ENCODE data around the gene HNRNPR. TPM values are rescaled to one million over a fixed set of nuclear protein-coding genes. Genes with fewer than 3 reads are reported as not detected.

Gene HNRNPR
- total and polyA plus RNA-seq, 2 donors (not counting 1 experiment from before 2014, with no cell fraction given), result 52.2 to 132 TPM

Other genes starting within 250 kb of the HNRNPR start
- 12.8 and 12.9 TPM in 2 replicates for gene LUZP1, start 175.4 kb downstream of the HNRNPR start, total RNA-seq
- 2.0 and 2.9 TPM in 2 replicates for gene LUZP1, start 175.4 kb downstream of the HNRNPR start, polyA plus RNA-seq
- not detected in 2 replicates for gene HTR1D, start 126.8 kb downstream of the HNRNPR start, total RNA-seq
- gene HTR1D, start 126.8 kb downstream of the HNRNPR start, polyA plus RNA-seq, result not detected in 2 replicates
- 9.4 and 10.1 TPM in 2 replicates for gene ZNF436, start 25.6 kb upstream of the HNRNPR start, total RNA-seq
- 1.9 and 2.1 TPM in 2 replicates for gene ZNF436, start 25.6 kb upstream of the HNRNPR start, polyA plus RNA-seq
- not detected in 2 replicates for gene TCEA3, start 80.5 kb upstream of the HNRNPR start, total RNA-seq
- gene TCEA3, start 80.5 kb upstream of the HNRNPR start, polyA plus RNA-seq, result 0.22 and 0.58 TPM in 2 replicates
- 10.4 and 11.0 TPM in 2 replicates for gene ASAP3, start 139.9 kb upstream of the HNRNPR start, total RNA-seq
- gene ASAP3, start 139.9 kb upstream of the HNRNPR start, polyA plus RNA-seq, result 1.9 and 2.9 TPM in 2 replicates
- gene E2F2, start 186.9 kb upstream of the HNRNPR start, total RNA-seq, result 1.2 and 3.2 TPM in 2 replicates
- 1.6 and 2.4 TPM in 2 replicates for gene E2F2, start 186.9 kb upstream of the HNRNPR start, polyA plus RNA-seq
- 367 and 370 TPM in 2 replicates for gene ID3, start 215.2 kb upstream of the HNRNPR start, total RNA-seq
- gene ID3, start 215.2 kb upstream of the HNRNPR start, polyA plus RNA-seq, result 83.0 and 212 TPM in 2 replicates

Measured in B cell (primary cell).